KBM-7 (cell line): Measurements from ENCODE around the gene PHACTR3.

Source experiments
- DNase-seq: peaks from one replicate; pipeline ENCODE4 v3.0.0-alpha.2; 2015
- in situ Hi-C: fragments of 300-500 bp; cut with MboI; formaldehyde crosslinking; loops from 2 replicates; pipeline ENCODE4 v1.14.3; 2020; ENCODE audit warnings: low sequenced_read_pairs, low pct_unique_long_range_greater_than_20kb, mixed read lengths

Gene PHACTR3

DNA sequence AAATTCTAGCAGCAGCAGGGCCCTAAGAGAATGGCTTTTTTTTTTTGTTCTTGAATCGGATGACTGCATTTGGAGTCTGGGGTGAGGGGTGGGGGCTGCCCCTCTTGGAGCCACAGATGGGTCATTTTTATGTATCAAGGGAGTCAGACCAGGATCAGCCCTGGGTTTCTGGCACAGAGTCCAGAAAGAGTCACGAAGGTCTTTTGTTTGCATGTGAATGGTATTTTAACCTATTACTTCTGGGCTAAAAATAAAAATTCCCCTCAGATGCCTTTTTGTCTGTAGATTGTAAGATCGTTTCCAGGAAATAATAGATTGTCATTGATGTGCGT lies 72.5 kb downstream of the PHACTR3 start:
- in situ Hi-C loops, result no loop called here
- DNase-seq, result no peak

DNA sequence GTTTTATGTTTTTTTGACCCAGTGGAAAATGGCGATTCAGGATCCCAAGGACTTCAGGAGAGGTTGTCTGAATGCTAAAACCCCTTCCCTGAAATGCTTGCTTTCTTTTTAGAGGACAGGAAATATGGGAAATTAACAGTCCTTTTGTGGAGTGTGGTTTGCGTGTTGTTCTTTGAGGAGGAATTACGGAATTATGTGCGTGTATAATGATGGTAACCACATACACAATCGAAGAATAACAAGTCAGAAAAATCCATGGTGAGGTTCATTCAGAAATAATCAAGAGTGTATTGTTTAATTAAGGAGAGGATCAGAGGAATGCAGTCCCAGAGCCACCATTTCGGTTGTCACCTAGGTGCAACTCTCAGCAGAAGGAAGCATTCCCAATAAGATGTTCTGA lies 73.2 kb downstream of the PHACTR3 start:
- in situ Hi-C loops, result no loop called here

DNA sequence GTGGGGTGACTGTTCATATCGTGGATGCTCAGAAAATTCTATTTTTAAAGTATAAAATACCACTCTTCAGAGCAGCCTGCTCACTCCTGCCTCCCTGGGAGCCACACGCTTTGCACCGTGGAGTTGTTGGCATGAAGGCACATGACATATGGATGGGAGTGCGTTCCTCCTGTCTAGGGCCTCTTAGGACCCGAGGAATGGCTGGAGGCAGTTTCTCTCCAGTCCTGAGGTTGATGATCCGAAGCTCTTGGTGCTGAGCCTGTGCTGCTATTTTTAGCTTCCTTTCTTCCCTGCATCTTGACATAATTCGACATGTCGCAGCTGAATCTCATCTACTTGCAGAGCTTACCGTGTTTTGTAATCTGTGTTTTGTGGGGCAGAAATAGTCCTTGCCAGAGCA lies 73.9 kb downstream of the PHACTR3 start:
- in situ Hi-C loops, result no loop called here
- no peak for DNase-seq

More for the DNA sequence above, 73.2 kb downstream of the PHACTR3 start:
- no peak for DNase-seq

DNA sequence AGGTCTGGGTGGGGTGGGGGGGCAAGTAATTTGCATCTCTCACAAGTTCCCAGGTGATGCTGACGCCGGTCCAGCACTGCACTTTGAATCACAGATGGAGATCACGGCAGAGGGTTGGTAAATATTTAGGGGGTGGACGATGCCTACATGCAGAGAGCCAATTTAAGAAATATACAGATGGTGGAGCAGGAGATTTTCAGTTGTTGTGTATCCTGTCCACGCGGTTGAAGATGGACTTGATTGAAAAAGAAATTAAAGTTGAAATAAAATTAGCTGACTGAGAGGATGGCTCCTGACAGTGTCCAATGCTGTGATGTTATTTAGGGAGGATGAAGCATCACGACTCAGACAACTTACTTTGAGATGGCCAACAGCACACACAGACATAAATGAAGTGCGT lies 74.6 kb downstream of the PHACTR3 start:
- DNase-seq, result no peak
- in situ Hi-C loops, result no loop called here

- in situ Hi-C loops, result no loop called here
- no peak for DNase-seq
Measured at GRCh38 chr20:59680148-59680650, 75.9 kb downstream of the PHACTR3 start.

DNA sequence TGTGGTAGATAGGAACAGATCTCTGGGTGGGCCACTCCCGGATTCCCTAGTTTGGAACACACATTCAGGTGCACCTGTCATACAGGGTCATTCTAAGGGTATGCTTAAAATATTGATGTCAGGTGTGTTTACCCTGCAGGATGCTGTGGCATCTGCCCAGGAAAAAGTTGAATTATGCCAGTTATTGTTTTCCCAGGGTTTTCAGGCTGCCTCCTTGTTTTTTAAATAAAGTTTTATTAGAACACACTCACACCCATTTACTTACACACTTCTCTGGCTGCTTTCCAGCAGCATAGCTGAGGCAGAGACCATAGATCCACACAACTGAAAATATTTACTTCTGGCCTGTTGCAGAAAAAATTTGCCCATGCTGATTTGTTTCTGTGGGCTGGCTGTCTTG lies 76.5 kb downstream of the PHACTR3 start:
- in situ Hi-C loops, result no loop called here
- DNase-seq, result no peak

DNA sequence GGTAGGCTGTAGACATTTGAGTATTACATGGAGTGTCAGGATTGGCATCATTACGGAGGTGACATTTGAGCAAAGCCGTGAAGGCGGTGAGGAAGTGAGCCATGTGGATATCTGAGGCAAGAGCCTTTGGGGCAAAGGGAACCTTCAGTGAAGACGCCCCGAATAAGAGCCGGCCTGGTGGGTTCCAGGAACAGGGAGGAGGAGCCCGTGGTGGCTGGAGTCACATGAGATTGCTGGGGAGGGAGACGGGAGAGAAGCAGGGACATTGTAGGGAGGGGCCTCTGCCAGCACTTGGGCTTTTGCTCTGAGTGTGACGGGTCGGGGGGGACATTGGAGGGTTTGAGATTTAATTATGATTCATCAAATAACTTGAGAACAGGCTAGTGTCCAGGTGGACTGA lies 78.3 kb downstream of the PHACTR3 start:
- DNase-seq, result no peak
- in situ Hi-C loops, result no loop called here

GRCh38 chr20:59683181-59683580 lies 78.8 kb downstream of the PHACTR3 start:
- DNase-seq, result no peak
- in situ Hi-C loops, result no loop called here

DNA sequence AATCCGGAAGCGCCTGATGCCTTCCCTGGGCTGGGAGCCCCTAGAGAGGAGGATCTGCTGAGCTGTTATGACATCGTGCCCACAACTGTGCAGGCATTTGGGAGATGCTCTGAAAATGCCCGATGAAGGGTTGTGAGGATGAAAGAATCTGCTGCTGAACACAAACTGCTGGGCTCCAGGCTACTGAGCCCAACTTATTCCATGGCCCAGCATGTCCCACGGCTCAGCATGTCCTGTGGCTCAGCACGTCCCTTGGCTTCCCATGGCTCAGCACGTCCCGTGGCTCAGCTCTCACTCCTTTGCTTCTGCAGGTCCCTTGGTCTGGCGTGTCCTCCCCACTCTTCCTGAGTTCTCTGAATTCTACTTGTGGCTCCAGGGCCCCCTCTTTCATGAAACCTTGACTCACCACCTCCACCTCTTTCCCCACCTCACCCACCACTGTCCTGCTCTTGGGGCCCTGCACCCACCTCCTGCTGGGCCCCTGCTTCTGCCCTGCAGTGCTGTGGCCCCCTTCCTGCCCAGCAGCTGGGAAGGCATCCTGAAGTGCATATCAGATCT lies 80.4 kb downstream of the PHACTR3 start:
- DNase-seq, result no peak
- in situ Hi-C loops, result no loop called here

GRCh38 chr20:59686404-59687346 lies 82.3 kb downstream of the PHACTR3 start:
- in situ Hi-C loops, result no loop called here

DNA sequence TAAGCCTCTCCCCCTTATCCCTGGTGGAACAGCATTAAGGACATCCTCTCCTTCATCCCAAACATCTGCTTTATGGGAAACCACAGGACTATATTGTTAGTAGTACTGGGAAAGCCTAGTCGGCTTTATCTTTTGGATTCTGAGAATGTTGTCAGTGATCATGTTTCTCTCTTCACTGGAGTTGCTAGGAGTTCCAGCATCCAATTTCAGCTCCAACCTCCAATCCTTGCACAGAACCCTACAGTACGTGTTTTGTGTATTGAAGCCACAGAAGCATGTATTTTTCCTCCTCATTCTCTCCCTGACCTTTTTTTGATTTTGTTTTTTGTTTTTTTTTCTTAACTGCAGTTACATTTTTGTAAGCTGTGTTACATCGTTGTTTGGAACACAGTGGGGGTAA lies 84.0 kb downstream of the PHACTR3 start:
- in situ Hi-C loops, result no loop called here
- DNase-seq, result no peak

More at GRCh38 chr20:59686404-59687346, 82.3 kb downstream of the PHACTR3 start:
- DNase-seq, result no peak

DNA sequence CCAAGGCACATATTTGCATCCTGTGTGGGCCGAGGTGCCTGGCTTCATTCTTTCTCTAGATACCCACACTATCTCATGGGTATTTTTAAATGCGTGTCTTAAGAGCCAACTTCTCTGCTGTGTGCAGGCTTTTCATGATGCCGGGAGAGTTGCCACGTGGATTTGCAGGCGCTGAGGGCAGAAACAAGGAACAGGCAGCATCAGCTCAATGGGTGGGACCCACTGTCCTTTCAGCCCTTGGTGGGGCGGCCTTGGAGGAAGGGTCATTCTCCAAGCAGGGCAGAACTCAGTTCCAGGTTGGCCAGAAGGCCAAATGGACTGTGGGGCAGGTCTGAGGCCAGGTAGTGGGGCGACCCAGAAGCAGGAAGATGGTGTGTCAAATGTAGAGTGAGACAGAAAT lies 84.7 kb downstream of the PHACTR3 start:
- no peak for DNase-seq
- in situ Hi-C loops, result no loop called here

DNA sequence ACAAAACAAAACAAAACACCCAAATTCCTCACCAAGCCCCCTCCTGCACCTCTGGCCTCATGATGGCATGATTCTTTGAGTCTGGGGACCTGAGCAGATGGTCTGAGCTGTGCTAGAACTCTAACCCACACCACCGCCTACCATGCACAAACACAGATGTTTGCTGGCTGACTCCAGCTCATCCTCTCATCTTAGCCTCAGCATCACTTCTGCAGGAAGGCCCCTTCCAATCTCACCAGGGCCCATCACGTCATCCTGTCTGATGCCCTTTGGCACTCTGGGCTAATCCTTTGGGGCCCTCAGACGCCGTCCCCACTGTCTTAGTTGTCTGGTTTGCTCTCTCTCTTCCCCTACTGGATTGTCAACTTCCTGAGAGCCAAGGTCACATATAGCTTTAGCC lies 85.8 kb downstream of the PHACTR3 start:
- in situ Hi-C loops, result no loop called here
- DNase-seq, result no peak

GRCh38 chr20:59690976-59691375 lies 86.6 kb downstream of the PHACTR3 start:
- in situ Hi-C loops, result no loop called here
- no peak for DNase-seq

- in situ Hi-C loops, result no loop called here
- no peak for DNase-seq
Measured at GRCh38 chr20:59692139-59692538, 87.8 kb downstream of the PHACTR3 start.

- in situ Hi-C loops, result no loop called here
- no peak for DNase-seq
Measured at GRCh38 chr20:59693587-59693986, 89.2 kb downstream of the PHACTR3 start.

DNA sequence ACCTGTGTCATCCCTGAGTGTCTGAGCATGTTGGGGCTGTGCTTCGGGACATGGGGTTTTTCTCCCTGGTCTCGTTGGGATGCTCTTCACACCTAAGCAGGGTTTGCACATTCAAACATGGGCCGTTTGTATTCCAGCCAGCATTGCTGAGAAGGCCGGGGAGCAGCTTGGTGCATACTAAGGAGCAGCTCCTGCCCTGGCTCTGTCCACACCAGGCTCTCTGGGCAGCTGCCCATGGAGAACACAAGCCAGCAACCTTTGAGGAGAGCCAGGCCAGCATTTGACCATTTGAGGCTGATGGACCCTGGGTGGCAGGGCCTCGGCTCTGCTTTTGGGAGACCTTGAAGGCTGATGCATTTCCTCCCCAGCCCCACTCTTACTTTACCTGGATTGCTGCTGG lies 92.1 kb downstream of the PHACTR3 start:
- in situ Hi-C loops, result no loop called here
- DNase-seq, result no peak

GRCh38 chr20:59697068-59697467 lies 92.7 kb downstream of the PHACTR3 start:
- DNase-seq, result no peak
- in situ Hi-C loops, result no loop called here

GRCh38 chr20:59698598-59698997 lies 94.3 kb downstream of the PHACTR3 start:
- in situ Hi-C loops, result no loop called here
- DNase-seq, result no peak

DNA sequence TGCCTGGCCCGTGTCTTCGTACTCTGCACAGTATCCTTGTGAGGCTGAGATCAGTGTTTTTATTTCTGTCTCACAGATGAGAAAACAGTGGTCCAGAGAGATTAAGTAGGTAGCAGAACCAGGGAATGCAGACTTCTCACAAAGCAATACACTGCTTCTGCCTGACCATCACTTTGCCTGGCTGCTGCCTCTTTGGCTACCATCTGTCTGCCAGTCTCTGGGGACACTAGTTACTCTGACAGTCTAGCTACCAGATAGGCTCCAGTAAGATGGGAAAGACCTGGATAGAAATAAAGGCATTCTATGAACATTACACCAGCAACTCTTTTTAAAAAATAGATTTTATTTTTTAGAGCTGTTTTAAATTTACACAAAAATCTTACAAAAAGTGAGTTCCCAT lies 96.9 kb downstream of the PHACTR3 start:
- in situ Hi-C loops, result no loop called here

GRCh38 chr20:59703046-59703445 lies 98.7 kb downstream of the PHACTR3 start:
- no peak for DNase-seq
- in situ Hi-C loops, result no loop called here

More for the DNA sequence above, 96.9 kb downstream of the PHACTR3 start:
- DNase-seq, result no peak
